Stimulated activated naive CD8-positive, alpha-beta T cell treated with anti-CD3 and anti-CD28 coated beads, Interleukin-15, Interleukin-2, amounts not matched to agents 100 ng/mL and 50 ng/mL, for 24 hours (primary cell): ENCODE data around the gene HUS1B.
"Not testable (repeated sequence)": the region's sequence is repeated elsewhere in the genome, so short reads cannot be mapped to it uniquely, and the experiment has no call there.

Experiments
- H3K27ac Mint-ChIP-seq: one replicate; pipeline ENCODE4 v1.8.0; 2021; ENCODE audit warnings: mild to moderate bottlenecking, mixed read lengths
- H3K27me3 Mint-ChIP-seq: one replicate; pipeline ENCODE4 v1.8.0; 2021; ENCODE audit warnings: mixed read lengths
- H3K36me3 Mint-ChIP-seq: one replicate; pipeline ENCODE4 v1.8.0; 2021; ENCODE audit warnings: low read depth, mixed read lengths
- H3K4me1 Mint-ChIP-seq: one replicate; pipeline ENCODE4 v1.8.0; 2021; ENCODE audit warnings: low read depth, mixed read lengths
- H3K4me3 Mint-ChIP-seq: one replicate; pipeline ENCODE4 v1.8.0; 2021; ENCODE audit warnings: mild to moderate bottlenecking, mixed read lengths
- H3K9me3 Mint-ChIP-seq: one replicate; pipeline ENCODE4 v1.8.0; 2021; ENCODE audit warnings: mixed read lengths

Gene HUS1B

DNA sequence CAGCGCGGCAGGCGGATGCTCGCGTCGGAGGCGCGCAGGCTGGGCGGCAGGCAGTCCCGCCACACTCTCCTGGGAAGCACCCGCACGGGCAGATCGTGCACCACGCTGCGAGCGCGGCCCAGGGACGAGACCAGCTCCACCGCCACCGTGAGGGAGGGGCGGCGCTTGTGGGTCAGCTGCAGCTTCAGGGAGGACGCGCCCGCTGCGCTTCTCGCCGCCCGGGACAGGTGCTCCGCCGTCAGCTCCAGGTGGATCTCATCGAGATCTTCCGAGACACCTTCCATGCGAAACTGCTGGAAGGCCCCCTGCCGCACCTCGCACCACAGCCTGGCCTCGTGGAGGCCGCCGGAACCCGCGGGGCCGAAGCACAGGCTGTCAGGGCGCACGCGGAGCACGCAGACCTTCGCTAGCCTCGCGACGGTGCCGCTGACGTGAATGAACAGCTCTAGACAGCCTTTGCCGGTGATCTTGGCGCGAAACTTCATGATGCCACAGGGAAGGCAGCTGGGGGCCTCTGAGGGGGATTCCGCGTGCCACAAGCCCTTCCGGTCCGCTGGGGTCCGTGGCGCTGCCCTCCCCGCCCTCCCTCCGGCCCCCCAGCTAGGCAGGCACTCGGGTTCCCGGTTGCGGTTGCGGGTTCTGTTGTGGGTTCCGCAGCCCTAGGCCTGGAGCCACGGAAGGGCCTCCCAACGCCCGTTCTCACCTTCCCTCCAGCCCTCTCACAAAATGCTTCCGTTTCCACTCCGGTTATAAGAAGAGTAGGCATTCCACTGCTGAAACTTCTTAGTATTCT lies at the start of gene HUS1B:
HUS1B (minus strand) TSS at position 641 of the 793 bp plus-strand sequence; CDS start at position 485, 156 bp downstream.
- Mint-ChIP-seq H3K9me3 (peaks cover 4% of the 10 kb centered on the region), H3K36me3 (peaks cover 36% of the 10 kb centered on the region), H3K4me1 (peaks cover 44% of the 10 kb centered on the region), H3K4me3 (no peak within 1 kb of the TSS), H3K27me3 (no peaks in the 10 kb centered on the region), H3K27ac (no peak within 1 kb of the TSS)

DNA sequence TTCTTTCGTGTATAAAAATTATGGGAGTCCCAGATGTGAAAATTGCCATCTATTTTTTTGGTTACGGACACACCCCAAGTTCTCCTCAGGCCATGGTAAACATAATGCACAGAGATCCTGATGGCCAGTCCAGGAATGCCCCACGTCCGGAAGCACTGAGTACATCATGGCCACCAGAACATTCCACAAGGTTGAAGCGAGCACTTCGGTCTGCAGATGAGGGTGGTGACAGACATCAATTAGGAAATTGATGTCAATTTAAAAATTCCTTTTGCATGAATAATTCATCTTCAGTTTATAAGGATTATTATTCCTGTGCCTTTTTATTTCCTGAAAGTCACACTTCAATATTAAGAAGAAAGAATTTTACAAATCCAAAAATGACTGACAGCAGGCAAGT lies 49.2 kb upstream of the HUS1B start:
- peaks cover 18% of the 10 kb centered on the region for H3K4me1 Mint-ChIP-seq
- no peak overlapping the region for H3K4me3 Mint-ChIP-seq
- H3K27me3 Mint-ChIP-seq, result peaks cover 14% of the 10 kb centered on the region
- H3K9me3 Mint-ChIP-seq, result no peaks in the 10 kb centered on the region
- no peaks in the 10 kb centered on the region for H3K36me3 Mint-ChIP-seq
- no peak overlapping the region for H3K27ac Mint-ChIP-seq

DNA sequence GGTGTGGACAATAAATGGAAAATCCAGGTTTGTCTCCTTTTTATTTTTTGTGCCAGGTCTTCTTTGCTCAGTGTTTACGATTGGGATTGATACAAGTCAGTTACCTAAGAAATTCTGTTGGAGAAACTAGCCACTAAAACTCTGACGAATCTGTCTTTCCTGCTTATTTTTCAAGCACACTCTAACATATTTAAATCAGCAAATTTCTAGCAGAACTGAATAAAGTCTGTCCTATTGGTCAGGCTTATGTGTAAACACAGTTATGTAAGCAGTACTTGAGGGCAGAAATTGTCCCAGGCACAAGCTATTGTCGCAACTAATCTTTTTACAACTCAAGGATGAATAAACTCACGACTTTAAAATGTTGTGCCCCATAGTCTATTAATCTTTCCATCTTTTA lies 48.1 kb upstream of the HUS1B start:
- H3K4me1 Mint-ChIP-seq, result peaks cover 9% of the 10 kb centered on the region
- H3K4me3 Mint-ChIP-seq, result no peak overlapping the region
- no peaks in the 10 kb centered on the region for H3K36me3 Mint-ChIP-seq
- no peak overlapping the region for H3K27ac Mint-ChIP-seq
- H3K9me3 Mint-ChIP-seq, result no peaks in the 10 kb centered on the region
- H3K27me3 Mint-ChIP-seq, result peaks cover 14% of the 10 kb centered on the region

DNA sequence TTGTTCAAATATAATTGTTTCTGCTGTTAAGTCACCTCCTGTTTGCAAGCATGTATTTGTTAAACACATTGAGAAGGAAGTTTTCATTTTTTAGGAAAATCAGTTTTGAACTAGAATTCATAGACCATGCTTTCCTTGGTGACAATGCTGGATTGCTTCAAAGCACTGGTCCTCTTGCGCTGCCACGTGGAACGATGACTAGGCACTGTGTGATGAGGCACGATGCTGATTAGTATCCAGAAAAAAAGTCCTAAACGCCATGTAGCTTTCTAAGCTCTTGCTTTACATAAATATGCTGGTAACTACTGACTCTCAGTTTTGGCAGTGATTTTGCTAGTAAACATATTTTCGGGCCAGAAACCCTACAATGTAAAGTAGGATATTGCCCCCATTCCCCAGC lies 47.1 kb upstream of the HUS1B start:
- peaks cover 14% of the 10 kb centered on the region for H3K27me3 Mint-ChIP-seq
- H3K27ac Mint-ChIP-seq, result no peak overlapping the region
- no peaks in the 10 kb centered on the region for H3K36me3 Mint-ChIP-seq
- no peaks in the 10 kb centered on the region for H3K9me3 Mint-ChIP-seq
- H3K4me3 Mint-ChIP-seq, result no peak overlapping the region
- no peaks in the 10 kb centered on the region for H3K4me1 Mint-ChIP-seq

DNA sequence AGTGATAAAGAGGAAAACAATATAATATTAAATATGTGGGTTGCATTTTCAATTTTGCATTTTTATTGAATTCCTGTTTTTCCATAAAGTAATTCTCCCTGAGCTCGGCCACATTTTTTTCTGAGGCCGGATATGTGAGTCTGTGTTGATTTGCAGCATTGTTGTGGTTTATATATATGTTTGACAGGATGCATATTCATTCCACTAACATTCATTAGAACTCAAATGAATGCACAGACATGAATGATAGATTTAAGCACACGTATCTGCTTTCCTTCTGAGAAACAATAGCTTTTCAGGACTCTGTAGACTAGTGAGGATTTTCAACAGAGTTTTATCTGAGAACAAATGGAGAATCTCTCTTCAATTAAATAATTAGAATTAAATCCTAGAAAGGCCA lies 46.7 kb upstream of the HUS1B start:
- H3K4me3 Mint-ChIP-seq, result no peak overlapping the region

DNA sequence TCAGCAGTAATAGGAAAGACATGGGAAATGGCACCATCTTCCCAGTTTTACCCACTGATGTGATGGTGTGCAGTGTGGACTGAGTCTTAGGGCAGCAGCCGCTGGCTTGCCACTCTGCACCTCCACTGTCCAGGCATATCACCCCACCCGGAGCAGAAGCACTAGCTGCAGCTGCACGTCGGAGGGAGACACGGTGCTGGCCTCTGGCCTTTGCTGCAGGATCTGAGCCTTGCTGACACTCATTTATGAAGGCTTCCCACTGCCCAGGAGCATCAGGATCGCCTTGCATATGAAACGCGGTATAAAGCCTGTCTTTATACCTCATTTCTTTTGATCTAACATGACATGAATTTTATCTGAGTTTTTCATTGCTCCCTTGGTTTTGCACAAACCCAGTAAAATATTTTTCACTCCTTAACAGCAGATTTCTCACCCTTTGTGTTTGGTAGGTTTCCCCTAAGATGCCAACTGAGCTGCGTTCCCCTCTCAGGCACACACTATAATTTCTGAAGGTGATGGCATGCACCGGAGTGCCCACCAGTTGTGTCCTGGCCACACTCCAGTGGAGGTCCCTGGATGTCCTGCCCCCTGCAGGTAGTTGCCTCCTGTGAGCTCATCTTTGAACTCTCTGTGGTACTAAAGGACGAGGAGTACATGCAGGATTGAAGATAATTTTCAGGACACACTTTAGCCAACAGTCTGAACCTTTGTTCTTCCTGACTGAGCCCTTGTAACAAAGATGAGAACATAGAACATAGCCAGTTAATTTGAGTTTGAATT lies 45.0 kb upstream of the HUS1B start:
- H3K27ac Mint-ChIP-seq, result no peak overlapping the region
- H3K27me3 Mint-ChIP-seq, result peaks cover 12% of the 10 kb centered on the region
- H3K36me3 Mint-ChIP-seq, result no peaks in the 10 kb centered on the region
- no peak overlapping the region for H3K4me3 Mint-ChIP-seq
- no peaks in the 10 kb centered on the region for H3K9me3 Mint-ChIP-seq
- no peaks in the 10 kb centered on the region for H3K4me1 Mint-ChIP-seq

More for the DNA sequence above, 46.7 kb upstream of the HUS1B start:
- Mint-ChIP-seq H3K36me3 (no peaks in the 10 kb centered on the region), H3K4me1 (no peaks in the 10 kb centered on the region), H3K27me3 (peaks cover 14% of the 10 kb centered on the region), H3K9me3 (no peaks in the 10 kb centered on the region), H3K27ac (no peak overlapping the region)

DNA sequence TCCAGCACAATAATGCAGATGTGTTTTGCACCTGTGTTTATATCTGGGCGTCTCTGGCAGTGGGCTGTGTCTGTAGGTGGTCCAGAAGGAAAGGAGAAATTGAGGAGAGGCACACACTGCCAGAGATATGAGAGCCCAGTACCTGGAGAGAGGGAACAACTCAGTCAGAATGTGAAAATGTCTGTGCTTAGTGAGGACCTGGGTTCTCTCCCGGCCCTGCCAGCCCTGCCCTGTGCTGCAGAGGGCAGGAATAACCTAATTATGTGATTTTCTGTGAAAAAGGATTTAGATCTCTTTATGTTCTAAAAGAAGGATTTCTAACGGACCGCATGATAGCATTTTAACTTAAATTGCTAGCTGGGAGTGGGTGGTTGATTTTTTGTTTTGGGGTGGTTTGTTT lies 44.3 kb upstream of the HUS1B start:
- Mint-ChIP-seq H3K27me3 (peaks cover 10% of the 10 kb centered on the region), H3K27ac (no peak overlapping the region), H3K4me1 (no peaks in the 10 kb centered on the region), H3K9me3 (no peaks in the 10 kb centered on the region), H3K36me3 (no peaks in the 10 kb centered on the region), H3K4me3 (no peak overlapping the region)

DNA sequence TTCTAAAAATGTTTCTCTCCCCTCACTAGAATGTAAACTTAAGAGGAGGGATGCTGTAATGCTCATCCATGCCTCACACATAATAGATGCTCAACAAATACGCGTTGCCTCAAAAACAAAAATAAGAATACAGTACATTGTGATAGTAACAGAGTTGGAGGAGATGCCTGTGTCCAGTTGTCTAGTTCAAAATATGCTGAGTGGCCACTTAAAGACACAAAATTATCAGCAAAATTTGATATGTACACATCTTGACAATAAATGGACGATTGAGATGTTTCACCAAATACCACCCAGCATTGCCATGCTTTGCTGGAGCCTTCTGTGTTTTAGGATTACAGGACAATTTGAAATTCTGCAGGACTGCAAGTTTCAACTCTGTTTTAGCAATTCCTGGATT lies 43.6 kb upstream of the HUS1B start:
- Mint-ChIP-seq H3K27me3 (peaks cover 10% of the 10 kb centered on the region), H3K4me3 (no peak overlapping the region), H3K27ac (no peak overlapping the region), H3K4me1 (no peaks in the 10 kb centered on the region), H3K36me3 (no peaks in the 10 kb centered on the region), H3K9me3 (no peaks in the 10 kb centered on the region)

DNA sequence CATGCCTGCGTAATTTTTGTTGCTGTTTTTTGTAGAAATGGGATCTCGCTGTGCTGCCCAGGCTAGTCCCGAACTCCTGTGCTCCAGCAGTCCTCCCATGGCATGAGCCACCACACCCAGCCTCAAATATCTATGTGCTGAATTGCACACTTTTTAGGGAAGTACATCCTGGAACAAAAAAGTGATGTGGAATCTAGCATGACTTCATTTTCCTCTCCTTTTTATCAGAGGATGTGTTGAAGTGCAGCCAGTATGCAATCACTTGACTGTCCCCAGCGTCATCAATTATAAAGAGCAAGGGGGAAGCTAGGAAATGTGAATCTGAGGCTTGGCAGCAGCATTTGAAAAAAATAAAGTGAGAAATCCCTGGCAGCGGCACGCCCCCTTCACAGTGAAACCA lies 42.4 kb upstream of the HUS1B start:
- H3K4me3 Mint-ChIP-seq, result no peak overlapping the region
- H3K4me1 Mint-ChIP-seq, result no peaks in the 10 kb centered on the region
- no peaks in the 10 kb centered on the region for H3K9me3 Mint-ChIP-seq
- no peak overlapping the region for H3K27ac Mint-ChIP-seq
- no peaks in the 10 kb centered on the region for H3K36me3 Mint-ChIP-seq
- H3K27me3 Mint-ChIP-seq, result peaks cover 10% of the 10 kb centered on the region

DNA sequence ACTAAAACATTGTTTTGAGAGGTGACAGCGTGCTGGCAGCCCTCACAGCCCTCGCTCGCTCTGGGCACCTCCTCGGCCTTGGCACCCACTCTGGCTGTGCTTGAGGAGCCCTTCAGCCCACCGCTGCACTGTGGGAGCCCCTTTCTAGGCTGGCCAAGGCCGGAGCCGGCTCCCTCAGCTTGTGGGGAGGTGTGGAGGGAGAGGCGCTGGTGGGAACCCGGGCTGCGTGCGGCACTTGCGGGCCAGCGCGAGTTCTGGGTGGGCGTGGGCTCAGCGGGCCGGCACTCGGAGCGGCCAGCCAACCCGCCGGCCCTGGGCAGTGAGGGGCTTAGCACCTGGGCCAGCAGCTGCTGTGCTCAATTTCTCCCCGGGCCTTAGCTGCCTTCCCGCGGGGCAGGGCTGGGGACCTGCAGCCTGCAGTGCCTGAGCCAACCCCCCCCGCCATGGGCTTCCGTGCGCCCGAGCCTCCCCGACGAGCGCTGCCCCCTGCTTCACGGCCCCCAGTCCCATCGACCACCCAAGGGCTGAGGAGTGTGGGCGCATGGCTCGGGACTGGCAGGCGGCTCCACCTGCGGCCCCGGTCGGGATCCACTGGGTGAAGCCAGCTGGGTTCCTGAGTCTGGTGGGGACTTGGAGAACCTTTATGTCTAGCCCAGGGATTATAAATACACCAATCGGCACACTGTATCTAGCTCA lies 37.7 kb upstream of the HUS1B start:
- H3K4me1 Mint-ChIP-seq, result peaks cover 26% of the 10 kb centered on the region
- H3K9me3 Mint-ChIP-seq, H3K27ac Mint-ChIP-seq, H3K4me3 Mint-ChIP-seq, H3K36me3 Mint-ChIP-seq, H3K27me3 Mint-ChIP-seq: not testable (repeated sequence)

DNA sequence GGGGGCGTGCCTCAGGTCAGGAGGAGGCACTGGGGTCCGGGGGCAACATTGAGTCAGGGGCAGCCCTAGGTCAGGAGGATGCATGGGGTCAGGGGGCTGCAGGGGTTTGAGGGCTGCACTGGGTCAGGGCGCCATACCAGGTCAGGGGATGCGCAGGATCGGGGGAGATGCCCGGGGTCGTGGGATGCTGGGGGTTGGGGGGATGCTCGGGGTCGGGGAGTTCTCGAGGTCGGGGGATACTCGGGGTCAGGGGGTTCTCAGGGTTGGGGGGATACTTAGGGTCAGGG lies 36.8 kb upstream of the HUS1B start:
- peaks cover 4% of the 10 kb centered on the region for H3K36me3 Mint-ChIP-seq
- H3K4me1 Mint-ChIP-seq, result peaks cover 28% of the 10 kb centered on the region
- peak overlapping the region; percentile 95 for H3K4me3 Mint-ChIP-seq
- H3K9me3 Mint-ChIP-seq, result no peaks in the 10 kb centered on the region
- no peaks in the 10 kb centered on the region for H3K27me3 Mint-ChIP-seq
- H3K27ac Mint-ChIP-seq, result no peak overlapping the region

DNA sequence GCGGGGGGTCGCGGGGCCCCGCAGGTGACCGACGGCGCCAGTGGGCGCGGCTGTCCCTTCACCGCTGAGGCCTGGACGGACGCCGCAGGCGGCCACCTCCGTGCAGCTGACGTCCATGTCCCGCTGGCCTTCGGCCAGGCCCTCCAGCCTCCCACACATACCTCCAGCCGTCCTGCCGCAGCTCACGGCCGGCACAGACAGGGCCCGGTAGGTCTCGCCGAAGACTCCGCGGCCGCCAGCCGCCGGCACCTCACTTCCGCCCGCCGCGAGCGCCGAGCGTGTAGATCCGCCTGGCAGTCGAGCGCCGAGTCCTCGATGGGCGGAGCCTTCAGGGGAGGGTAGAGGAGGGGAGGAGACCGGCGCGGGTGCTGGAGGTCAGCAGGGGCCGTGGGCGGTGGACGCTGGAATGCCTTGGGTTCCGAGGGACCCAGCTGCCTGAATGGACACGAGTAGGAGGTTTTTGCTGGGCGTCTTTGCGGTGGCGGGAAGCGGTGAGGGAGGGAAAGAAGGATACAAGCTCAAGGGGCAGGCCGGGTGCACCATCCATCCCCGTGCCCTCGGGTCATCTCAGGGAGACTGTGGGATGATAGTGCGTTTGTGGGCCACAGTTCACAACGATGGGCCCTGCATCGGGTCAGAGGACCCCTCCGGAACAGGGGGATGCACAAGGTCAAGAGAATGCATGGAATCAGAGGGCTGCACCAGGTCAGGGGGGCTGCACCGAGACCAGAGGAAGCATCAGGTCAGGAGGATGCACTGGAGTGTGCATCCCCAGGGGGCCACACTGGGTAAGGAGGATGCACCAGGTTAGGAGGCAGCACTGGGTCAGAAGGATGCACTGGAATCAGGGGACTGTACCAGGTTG lies 36.2 kb upstream of the HUS1B start, which contains the start of gene EXOC2:
EXOC2 (minus strand) TSS at position 282 of the 865 bp plus-strand sequence. CDS start 55,321 bp downstream, outside the sequence.
- peaks cover 4% of the 10 kb centered on the region for H3K36me3 Mint-ChIP-seq
- no peaks in the 10 kb centered on the region for H3K27me3 Mint-ChIP-seq
- peaks cover 28% of the 10 kb centered on the region for H3K4me1 Mint-ChIP-seq
- peak within 1 kb of the TSS; percentile 92 for H3K27ac Mint-ChIP-seq
- no peaks in the 10 kb centered on the region for H3K9me3 Mint-ChIP-seq
- peak within 1 kb of the TSS; percentile 95 for H3K4me3 Mint-ChIP-seq

DNA sequence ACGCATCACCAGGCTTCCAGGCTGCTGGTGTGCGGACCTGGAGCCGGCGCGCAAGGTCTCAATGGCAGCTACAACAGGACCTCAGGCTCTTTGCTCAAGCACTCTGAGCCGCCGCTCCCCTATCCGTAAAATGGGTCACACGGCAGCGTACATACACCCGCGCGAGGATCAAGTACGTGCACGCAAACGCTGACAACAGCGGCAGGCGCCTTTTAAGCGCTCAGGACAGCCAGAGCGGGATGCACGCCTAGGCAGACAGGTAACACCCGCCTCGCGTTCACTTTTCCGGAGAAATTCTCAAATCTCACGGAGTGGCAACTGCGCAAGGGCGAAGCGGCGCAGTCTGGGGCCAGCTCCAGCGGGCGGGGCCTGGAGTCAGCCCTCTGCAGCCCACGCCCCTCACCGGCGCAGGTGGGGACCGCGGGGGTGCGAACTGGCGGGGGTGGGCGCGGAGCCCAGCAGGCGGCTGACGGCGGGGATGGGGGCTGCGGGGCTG lies 35.5 kb upstream of the HUS1B start:
- Mint-ChIP-seq H3K27me3 (no peaks in the 10 kb centered on the region), H3K4me3 (peak overlapping the region; percentile 95), H3K36me3 (peaks cover 4% of the 10 kb centered on the region), H3K27ac (peak overlapping the region; percentile 92), H3K4me1 (peaks cover 28% of the 10 kb centered on the region), H3K9me3 (no peaks in the 10 kb centered on the region)

DNA sequence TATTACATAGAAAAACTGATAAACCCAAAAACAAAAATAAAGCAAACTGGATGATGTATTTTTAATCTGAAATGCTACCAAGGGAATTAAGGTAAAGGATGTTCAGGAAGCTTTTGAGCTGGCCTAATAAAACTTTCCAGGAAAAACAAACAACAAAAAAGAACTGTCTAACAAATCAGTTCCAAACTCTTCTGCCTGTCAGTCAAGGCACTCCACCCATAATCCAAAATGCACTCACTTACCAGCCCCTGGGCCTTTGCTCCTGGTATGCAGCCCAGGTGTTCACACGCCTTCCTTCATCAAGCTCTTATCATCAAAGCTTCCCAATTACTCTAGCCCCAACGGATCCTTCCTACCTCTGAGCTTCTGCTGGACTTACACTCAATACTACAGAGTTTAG lies 32.3 kb upstream of the HUS1B start:
- no peak overlapping the region for H3K27ac Mint-ChIP-seq
- H3K4me1 Mint-ChIP-seq, result peaks cover 45% of the 10 kb centered on the region
- H3K27me3 Mint-ChIP-seq, result no peaks in the 10 kb centered on the region
- H3K4me3 Mint-ChIP-seq, result no peak overlapping the region
- H3K36me3 Mint-ChIP-seq, result peaks cover 4% of the 10 kb centered on the region
- no peaks in the 10 kb centered on the region for H3K9me3 Mint-ChIP-seq
